ENCODE data around the gene OTUD7B. TPM values are rescaled to one million over a fixed set of nuclear protein-coding genes. Genes with fewer than 3 reads are reported as not detected.

The OTUD7B gene
- total RNA-seq, 1 experiment from 2014 or later = 19.0 TPM

GRCh38 chr1:149972547-149972946 is 38.0 kb downstream of the OTUD7B start:
- intact Hi-C loops (cut with micrococcal nuclease; ENCODE audit: unreplicated experiment) = no loop called here
- no peak for DNase-seq (ENCODE audit: low spot score)
- no peaks in the 10 kb centered on the region for H3K4me1 ChIP-seq (ENCODE audit: insufficient read depth, low read length, poor library complexity, severe bottlenecking)
- H3K36me3 ChIP-seq (ENCODE audit: insufficient read depth, low read length, poor library complexity, severe bottlenecking) = peaks cover 15% of the 10 kb centered on the region
- H3K27me3 ChIP-seq (replicated peaks; ENCODE audit: insufficient read depth, low read depth, low read length, poor library complexity) = no peaks in the 10 kb centered on the region
- no peak overlapping the region for H3K27ac ChIP-seq (ENCODE audit: low read depth, low read length, poor library complexity, severe bottlenecking)
- ChIA-PET POLR2A (ENCODE audit: low non-redundant PET) (no interaction called here), CTCF (no interaction called here)
- TF ChIP-seq CTCF (conservative IDR thresholded peaks at IDR 0.05; ENCODE audit: low read depth, low read length) (no peak), EZH2 (IDR thresholded peaks at IDR 0.05; ENCODE audit: borderline replicate concordance, low read depth, low read length, poor library complexity, severe bottlenecking) (no peak)
- no peak overlapping the region for H3K4me3 ChIP-seq (ENCODE audit: low read depth, low read length, poor library complexity, severe bottlenecking)
- no TSS peak for BruUV-seq (replicated peaks)
- no peaks in the 10 kb centered on the region for H3K9me3 ChIP-seq (ENCODE audit: low read depth, low read length, poor library complexity, severe bottlenecking)

GRCh38 chr1:149967646-149968045 is 42.9 kb downstream of the OTUD7B start:
- BruUV-seq (replicated peaks) = no TSS peak

GRCh38 chr1:149967041-149967440 is 43.5 kb downstream of the OTUD7B start:
- no peak overlapping the region for H3K4me3 ChIP-seq (ENCODE audit: low read depth, low read length, poor library complexity, severe bottlenecking)
- POLR2A ChIA-PET (ENCODE audit: low non-redundant PET) = no interaction called here
- no peak for DNase-seq (ENCODE audit: low spot score)
- no TSS peak for BruUV-seq (replicated peaks)
- no peaks in the 10 kb centered on the region for H3K27me3 ChIP-seq (replicated peaks; ENCODE audit: insufficient read depth, low read depth, low read length, poor library complexity)
- H3K9me3 ChIP-seq (ENCODE audit: low read depth, low read length, poor library complexity, severe bottlenecking) = no peaks in the 10 kb centered on the region
- H3K36me3 ChIP-seq (ENCODE audit: insufficient read depth, low read length, poor library complexity, severe bottlenecking) = peaks cover 29% of the 10 kb centered on the region
- CTCF ChIA-PET = no interaction called here
- no peak for TF ChIP-seq CTCF (conservative IDR thresholded peaks at IDR 0.05; ENCODE audit: low read depth, low read length)
- TF ChIP-seq EZH2 (IDR thresholded peaks at IDR 0.05; ENCODE audit: borderline replicate concordance, low read depth, low read length, poor library complexity, severe bottlenecking) = no peak
- no peaks in the 10 kb centered on the region for H3K4me1 ChIP-seq (ENCODE audit: insufficient read depth, low read length, poor library complexity, severe bottlenecking)
- intact Hi-C loops (cut with micrococcal nuclease; ENCODE audit: unreplicated experiment) = no loop called here
- H3K27ac ChIP-seq (ENCODE audit: low read depth, low read length, poor library complexity, severe bottlenecking) = no peak overlapping the region

More at GRCh38 chr1:149967646-149968045, 42.9 kb downstream of the OTUD7B start:
- H3K27me3 ChIP-seq (replicated peaks; ENCODE audit: insufficient read depth, low read depth, low read length, poor library complexity) = no peaks in the 10 kb centered on the region
- no peak for DNase-seq (ENCODE audit: low spot score)
- POLR2A ChIA-PET (ENCODE audit: low non-redundant PET) = interaction anchor here (0.6 kb wide), 1 partner anchor 28 kb away, joined by 13 read pairs; no protein-coding TSS in a partner anchor
- CTCF ChIA-PET = no interaction called here
- H3K9me3 ChIP-seq (ENCODE audit: low read depth, low read length, poor library complexity, severe bottlenecking) = no peaks in the 10 kb centered on the region
- no peak overlapping the region for H3K4me3 ChIP-seq (ENCODE audit: low read depth, low read length, poor library complexity, severe bottlenecking)
- peaks cover 29% of the 10 kb centered on the region for H3K36me3 ChIP-seq (ENCODE audit: insufficient read depth, low read length, poor library complexity, severe bottlenecking)
- intact Hi-C loops (cut with micrococcal nuclease; ENCODE audit: unreplicated experiment) = no loop called here
- H3K4me1 ChIP-seq (ENCODE audit: insufficient read depth, low read length, poor library complexity, severe bottlenecking) = no peaks in the 10 kb centered on the region
- no peak overlapping the region for H3K27ac ChIP-seq (ENCODE audit: low read depth, low read length, poor library complexity, severe bottlenecking)
- TF ChIP-seq CTCF (conservative IDR thresholded peaks at IDR 0.05; ENCODE audit: low read depth, low read length) (no peak), EZH2 (IDR thresholded peaks at IDR 0.05; ENCODE audit: borderline replicate concordance, low read depth, low read length, poor library complexity, severe bottlenecking) (no peak)
